Measurements from ENCODE around the gene PSMB7. TPM values are rescaled to one million over a fixed set of nuclear protein-coding genes. Genes with fewer than 3 reads are reported as not detected.

PSMB7 gene
- total RNA-seq, 1 donor = 209 TPM

GRCh38 chr9:124399323-124399967, 15.8 kb downstream of the PSMB7 start:
- peak overlapping the region; percentile 31 for H3K4me3 ChIP-seq (ENCODE audit: low read depth, low read length)
- TF ChIP-seq CTCF (IDR thresholded peaks at IDR 0.05; ENCODE audit: insufficient read depth, low read length) = peak; percentile 50
- DNase-seq (ENCODE audit: low read depth) = peak; percentile 77

- H3K4me3 ChIP-seq (ENCODE audit: low read depth, low read length) = no peak overlapping the region
- TF ChIP-seq CTCF (IDR thresholded peaks at IDR 0.05; ENCODE audit: insufficient read depth, low read length) = no peak
- no peak for DNase-seq (ENCODE audit: low read depth)
Observed at GRCh38 chr9:124398191-124398935, 16.9 kb downstream of the PSMB7 start.

- H3K4me3 ChIP-seq (ENCODE audit: low read depth, low read length) = no peak overlapping the region
- DNase-seq (ENCODE audit: low read depth) = no peak
- TF ChIP-seq CTCF (IDR thresholded peaks at IDR 0.05; ENCODE audit: insufficient read depth, low read length) = no peak
Observed at GRCh38 chr9:124395826-124396225, 19.4 kb downstream of the PSMB7 start.

- DNase-seq (ENCODE audit: low read depth) = no peak
- no peak overlapping the region for H3K4me3 ChIP-seq (ENCODE audit: low read depth, low read length)
- TF ChIP-seq CTCF (IDR thresholded peaks at IDR 0.05; ENCODE audit: insufficient read depth, low read length) = no peak
Observed at GRCh38 chr9:124394596-124394995, 20.6 kb downstream of the PSMB7 start.

- no peak for DNase-seq (ENCODE audit: low read depth)
- TF ChIP-seq CTCF (IDR thresholded peaks at IDR 0.05; ENCODE audit: insufficient read depth, low read length) = no peak
- H3K4me3 ChIP-seq (ENCODE audit: low read depth, low read length) = no peak overlapping the region
Observed at GRCh38 chr9:124394167-124394566, 21.1 kb downstream of the PSMB7 start.

GRCh38 chr9:124392871-124393460, 22.3 kb downstream of the PSMB7 start:
- peak; percentile 96 for DNase-seq (ENCODE audit: low read depth)
- H3K4me3 ChIP-seq (ENCODE audit: low read depth, low read length) = no peak overlapping the region
- peak; percentile 70 for TF ChIP-seq CTCF (IDR thresholded peaks at IDR 0.05; ENCODE audit: insufficient read depth, low read length)
